ENCODE measurements around the gene PRAF2.

GRCh38 chrX:49089553-49089952 lies 15.8 kb upstream of the PRAF2 start:
- no peak for TF ChIP-seq POLR2A (IDR thresholded peaks at IDR 0.05)
- TF ChIP-seq CTCF (IDR thresholded peaks at IDR 0.05) = no peak

All from ovary (tissue), 3 donors.